PC-9 (cell line): ENCODE data around the gene FEN1. TPM values are rescaled to one million over a fixed set of nuclear protein-coding genes. Genes with fewer than 3 reads are reported as not detected.

Experiments
- BruUV-seq: library from RNA; stranded (reverse); fragments of 400-500 nt; replicated peaks from 2 replicates; lab custom pipeline; 2021; lab: Mats Ljungman, UMichigan
- CTCF ChIA-PET: fragments of 300-600 bp; sonication (Branson Sonifier 250); formaldehyde crosslinking; loops from one replicate; lab custom pipeline; 2022; ENCODE audit warnings: antibody characterized with exemption; lab: Charles Lee
- POLR2A ChIA-PET: fragments of 300-600 bp; sonication (Branson Sonifier 250); formaldehyde crosslinking; loops from one replicate; lab custom pipeline; 2022; ENCODE audit warnings: antibody characterized with exemption; ENCODE audit not compliant: unreplicated experiment; lab: Charles Lee
- DNase-seq, 2 experiments: peaks; one replicate each; pipeline versions ENCODE4 v3.0.0 to v3.0.0-alpha.2; 2015 to 2022; ENCODE audit warnings: mixed read lengths in 1 of 2
- H2AFZ ChIP-seq: fragments of 200-600 bp; sonication (generic); 2 replicates; pipeline ENCODE4 v1.8.1; 2017; ENCODE audit warnings: antibody characterized with exemption
- H3F3A ChIP-seq: fragments of 200-600 bp; sonication (generic); 2 replicates; pipeline ENCODE4 v1.8.1; 2017; ENCODE audit warnings: antibody characterized with exemption, mild to moderate bottlenecking, low read depth; ENCODE audit not compliant: insufficient read depth
- H3K27ac ChIP-seq: fragments of 200-600 bp; sonication (generic); 2 replicates; pipeline ENCODE4 v1.6.1; 2016; ENCODE audit warnings: mixed run types
- H3K27me3 ChIP-seq: fragments of 200-600 bp; sonication (generic); 2 replicates; pipeline ENCODE4 v1.6.1; 2016; ENCODE audit warnings: low read depth, mixed run types; ENCODE audit not compliant: insufficient read depth
- H3K36me3 ChIP-seq: fragments of 200-600 bp; sonication (generic); 2 replicates; pipeline ENCODE4 v1.6.1; 2016; ENCODE audit warnings: low read depth, mixed run types
- H3K4me1 ChIP-seq: fragments of 200-600 bp; sonication (generic); replicated peaks from 2 replicates; pipeline ENCODE4 v1.6.1; 2016; ENCODE audit warnings: mixed run types; ENCODE audit not compliant: insufficient read depth
- H3K4me2 ChIP-seq: fragments of 200-600 bp; sonication (generic); 2 replicates; pipeline ENCODE4 v1.6.1; 2017; ENCODE audit warnings: mixed run types
- H3K4me3 ChIP-seq: fragments of 200-600 bp; sonication (generic); 2 replicates; pipeline ENCODE4 v1.6.1; 2016; ENCODE audit warnings: mixed run types
- H3K79me2 ChIP-seq: fragments of 200-600 bp; sonication (generic); 2 replicates; pipeline ENCODE4 v1.6.1; 2017; ENCODE audit warnings: low read depth, mixed run types
- H3K9me2 ChIP-seq: fragments of 200-600 bp; sonication (generic); 2 replicates; pipeline ENCODE4 v1.8.1; 2017; ENCODE audit warnings: mild to moderate bottlenecking; ENCODE audit not compliant: insufficient read depth
- H3K9me3 ChIP-seq: fragments of 200-600 bp; sonication (generic); 2 replicates; pipeline ENCODE4 v1.8.1; 2016; ENCODE audit warnings: low read depth; ENCODE audit not compliant: insufficient read depth
- H4K20me1 ChIP-seq: fragments of 200-600 bp; sonication (generic); 2 replicates; pipeline ENCODE4 v1.8.1; 2017; ENCODE audit not compliant: insufficient read depth
- EZH2 ChIP-seq: fragments of 200-600 bp; sonication (generic); IDR thresholded peaks from 2 replicates; pipeline ENCODE4 v1.8.0; 2017; ENCODE audit warnings: antibody characterized with exemption, low read depth
- intact Hi-C: fragments of 100-400 bp; cut with micrococcal nuclease; formaldehyde crosslinking; loops from one replicate; pipeline ENCODE4 v1.10.0; 2022; ENCODE audit not compliant: unreplicated experiment
- total RNA-seq: library from RNA; stranded (reverse); gene quantifications from 2 replicates; pipeline ENCODE4 v1.2.3, GENCODE V29; 2021
- TF ChIP-seq, protein P1 (sequence below): fragments of 200-600 bp; sonication (generic); conservative IDR thresholded peaks from 2 replicates; pipeline ENCODE4 v1.6.1; 2017; ENCODE audit warnings: mixed run types, antibody characterized with exemption, mild to moderate bottlenecking, moderate library complexity

Gene FEN1
- total RNA-seq, 1 experiment from 2014 or later = 60.9 TPM

DNA sequence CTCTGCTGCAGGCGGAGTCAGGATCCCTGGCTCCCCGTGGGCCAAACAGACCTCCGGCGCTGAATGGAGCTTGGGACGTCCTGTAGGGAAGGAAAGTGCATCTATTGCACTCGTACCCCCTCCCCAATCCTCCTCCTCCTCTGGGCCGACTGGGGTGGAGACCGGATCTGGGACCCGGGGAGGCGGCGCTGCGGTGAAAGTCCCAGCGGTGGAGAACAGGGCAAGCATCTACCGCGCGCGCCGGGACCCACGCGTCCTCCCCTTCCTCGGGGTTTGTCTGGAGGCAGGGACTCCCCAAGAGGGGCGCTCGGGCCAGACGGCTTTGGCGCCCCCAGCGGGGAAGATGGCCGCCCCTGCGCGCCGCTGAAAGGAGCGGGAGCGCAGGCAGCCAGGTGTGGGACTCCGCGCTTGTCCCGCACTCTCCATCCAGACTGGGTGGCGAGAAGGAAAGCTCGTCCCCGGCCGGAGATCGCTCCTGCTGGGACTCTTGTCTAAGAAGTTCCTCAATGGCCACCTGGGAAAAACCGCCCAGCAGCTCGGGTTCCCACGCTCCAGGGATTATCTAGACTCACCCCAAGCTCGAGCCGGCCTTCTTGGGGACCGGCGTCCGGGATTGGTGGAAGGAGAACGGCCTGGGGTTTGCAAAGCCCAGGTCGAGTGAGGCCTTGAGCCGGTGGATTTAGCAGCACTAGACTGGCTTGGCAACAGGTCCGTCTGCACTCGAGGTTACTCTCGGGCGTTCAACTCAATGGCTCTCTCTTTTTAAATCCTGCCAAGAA lies 36.1 kb downstream of the FEN1 start:
- ChIA-PET POLR2A (interaction anchor here (0.5 to 0.6 kb wide), 3 partner anchors 81 to 143 kb away, joined by 4 to 12 read pairs (median 4); no protein-coding TSS in a partner anchor), CTCF (interaction anchor here (0.6 to 1.4 kb wide), 3 partner anchors 14 to 1871 kb away, joined by 3 to 8 read pairs (median 3); no protein-coding TSS in a partner anchor)

DNA sequence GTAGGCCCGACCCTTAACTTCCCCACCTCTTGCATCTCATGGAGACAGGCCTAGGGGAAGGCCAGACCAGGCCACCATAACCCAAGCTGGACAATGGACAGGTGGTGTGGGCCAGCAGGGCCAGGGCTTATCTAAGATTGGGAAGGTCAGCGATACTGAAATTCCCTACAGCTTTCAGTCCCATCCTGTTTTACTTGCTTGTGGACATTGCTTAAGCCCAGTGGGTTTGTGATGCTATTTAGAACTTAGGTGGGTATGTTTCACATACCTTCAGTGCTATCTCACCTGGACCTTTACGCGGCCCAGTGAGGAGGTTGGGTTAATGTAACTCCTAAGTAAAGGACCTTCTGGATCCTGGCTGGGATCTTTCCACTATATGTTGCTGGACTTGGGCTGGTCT lies 37.1 kb downstream of the FEN1 start:
- TF ChIP-seq, protein P1, sequence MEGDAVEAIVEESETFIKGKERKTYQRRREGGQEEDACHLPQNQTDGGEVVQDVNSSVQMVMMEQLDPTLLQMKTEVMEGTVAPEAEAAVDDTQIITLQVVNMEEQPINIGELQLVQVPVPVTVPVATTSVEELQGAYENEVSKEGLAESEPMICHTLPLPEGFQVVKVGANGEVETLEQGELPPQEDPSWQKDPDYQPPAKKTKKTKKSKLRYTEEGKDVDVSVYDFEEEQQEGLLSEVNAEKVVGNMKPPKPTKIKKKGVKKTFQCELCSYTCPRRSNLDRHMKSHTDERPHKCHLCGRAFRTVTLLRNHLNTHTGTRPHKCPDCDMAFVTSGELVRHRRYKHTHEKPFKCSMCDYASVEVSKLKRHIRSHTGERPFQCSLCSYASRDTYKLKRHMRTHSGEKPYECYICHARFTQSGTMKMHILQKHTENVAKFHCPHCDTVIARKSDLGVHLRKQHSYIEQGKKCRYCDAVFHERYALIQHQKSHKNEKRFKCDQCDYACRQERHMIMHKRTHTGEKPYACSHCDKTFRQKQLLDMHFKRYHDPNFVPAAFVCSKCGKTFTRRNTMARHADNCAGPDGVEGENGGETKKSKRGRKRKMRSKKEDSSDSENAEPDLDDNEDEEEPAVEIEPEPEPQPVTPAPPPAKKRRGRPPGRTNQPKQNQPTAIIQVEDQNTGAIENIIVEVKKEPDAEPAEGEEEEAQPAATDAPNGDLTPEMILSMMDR = no peak
- no peak for TF ChIP-seq EZH2
- 0 out of 2 replicates have a peak, but pooled peaks cover 5% of the 10 kb centered on the region for H3K4me1 ChIP-seq
- no peak overlapping the region for H3K27ac ChIP-seq
- DNase-seq = no peak
- H4K20me1 ChIP-seq = no peaks in the 10 kb centered on the region
- H3K4me3 ChIP-seq = no peak overlapping the region
- no TSS peak for BruUV-seq
- ChIA-PET CTCF (interaction anchor here (0.6 to 1.4 kb wide), 2 partner anchors 15 to 24 kb away, joined by 3 read pairs; no protein-coding TSS in a partner anchor), POLR2A (interaction anchor here (0.6 kb wide), 1 partner anchor 143 kb away, joined by 4 read pairs; no protein-coding TSS in a partner anchor)
- intact Hi-C loops = no loop called here
- no peaks in the 10 kb centered on the region for H3K79me2 ChIP-seq
- no peaks in the 10 kb centered on the region for H3K36me3 ChIP-seq
- no peaks in the 10 kb centered on the region for H3F3A ChIP-seq
- no peaks in the 10 kb centered on the region for H3K9me3 ChIP-seq
- no peak overlapping the region for H3K4me2 ChIP-seq
- H3K27me3 ChIP-seq = no peaks in the 10 kb centered on the region
- no peak overlapping the region for H2AFZ ChIP-seq
- H3K9me2 ChIP-seq = no peaks in the 10 kb centered on the region

More for the DNA sequence above, 36.1 kb downstream of the FEN1 start:
- no peak overlapping the region for H3K4me2 ChIP-seq
- H3K4me3 ChIP-seq = no peak overlapping the region
- no peaks in the 10 kb centered on the region for H3K36me3 ChIP-seq
- BruUV-seq = TSS peak; percentile 32
- no peaks in the 10 kb centered on the region for H3K79me2 ChIP-seq
- no peak overlapping the region for H3K27ac ChIP-seq
- H3K27me3 ChIP-seq = no peaks in the 10 kb centered on the region
- DNase-seq = peak in 1 of 2 experiments; percentile 39
- H2AFZ ChIP-seq = no peak overlapping the region
- no peaks in the 10 kb centered on the region for H3K4me1 ChIP-seq
- H3F3A ChIP-seq = no peaks in the 10 kb centered on the region
- no peaks in the 10 kb centered on the region for H4K20me1 ChIP-seq
- intact Hi-C loops = loop anchor here (1.0 kb wide), 1 partner anchor 12 kb away; the partner anchor contains the start of gene FADS1
- no peaks in the 10 kb centered on the region for H3K9me3 ChIP-seq
- TF ChIP-seq EZH2 = no peak
- TF ChIP-seq, protein P1 = no peak
- H3K9me2 ChIP-seq = no peaks in the 10 kb centered on the region

DNA sequence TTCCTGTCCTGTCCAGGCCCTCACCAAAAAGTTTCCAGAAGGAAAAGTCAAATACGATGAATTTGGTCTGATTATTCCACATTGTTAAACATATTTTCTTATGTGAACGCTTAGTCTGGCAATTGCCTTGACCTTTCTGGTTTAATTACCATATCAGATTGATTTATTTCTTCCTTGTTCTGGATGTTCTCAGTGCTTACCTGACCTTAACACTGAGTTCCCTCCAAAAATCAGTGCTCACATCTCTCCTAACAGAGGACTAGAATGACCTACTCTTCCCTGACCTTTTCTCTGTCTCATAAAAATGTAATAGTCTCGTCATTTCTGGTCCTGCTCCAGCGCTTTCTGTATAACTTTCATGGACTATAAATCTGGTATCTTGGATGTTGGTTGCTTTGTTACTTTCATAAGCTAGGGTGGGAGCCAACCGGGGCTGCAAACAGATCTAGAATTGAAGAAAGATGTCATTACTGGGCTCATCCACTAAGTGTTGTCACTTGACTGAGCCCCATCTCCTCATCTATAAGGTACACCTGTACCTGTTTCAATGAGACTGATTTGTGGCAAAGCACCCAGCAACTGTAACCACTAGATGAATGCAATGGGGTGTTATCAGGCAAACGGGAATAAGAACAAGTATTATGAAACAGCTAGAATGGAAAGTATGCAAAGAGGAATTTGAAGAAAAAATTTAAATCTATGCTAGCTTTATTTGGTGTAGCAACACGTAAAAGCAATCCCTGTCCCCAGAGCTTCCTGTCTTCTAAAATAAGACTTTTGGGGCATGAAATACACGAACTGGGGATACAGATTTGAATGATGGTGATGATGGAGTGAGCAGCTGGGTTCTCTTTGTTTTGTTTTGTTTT lies 37.8 kb downstream of the FEN1 start:
- BruUV-seq = no TSS peak
- H3K9me3 ChIP-seq = no peaks in the 10 kb centered on the region
- no peak overlapping the region for H3K4me3 ChIP-seq

More for the DNA sequence above, 37.8 kb downstream of the FEN1 start:
- CTCF ChIA-PET = interaction anchor here (1.4 kb wide), 1 partner anchor 16 kb away, joined by 3 read pairs; no protein-coding TSS in a partner anchor
- no peak overlapping the region for H2AFZ ChIP-seq
- intact Hi-C loops = no loop called here
- 0 out of 2 replicates have a peak, but pooled peaks cover 5% of the 10 kb centered on the region for H3K4me1 ChIP-seq
- DNase-seq = no peak
- no peak overlapping the region for H3K4me2 ChIP-seq
- H3K27ac ChIP-seq = no peak overlapping the region
- H3K9me2 ChIP-seq = no peaks in the 10 kb centered on the region
- no peaks in the 10 kb centered on the region for H3F3A ChIP-seq
- H3K27me3 ChIP-seq = no peaks in the 10 kb centered on the region
- no peaks in the 10 kb centered on the region for H3K36me3 ChIP-seq
- POLR2A ChIA-PET = interaction anchor here (0.6 to 0.7 kb wide), 2 partner anchors 16 to 142 kb away, joined by 4 read pairs; no protein-coding TSS in a partner anchor
- H4K20me1 ChIP-seq = no peaks in the 10 kb centered on the region
- TF ChIP-seq, protein P1 = no peak
- TF ChIP-seq EZH2 = no peak
- no peaks in the 10 kb centered on the region for H3K79me2 ChIP-seq
